ENCODE results near the gene UBL4B.

Gene UBL4B

GRCh38 chr1:110112143-110112542 is at the start of gene UBL4B:
UBL4B (plus strand) TSS chr1:110112443; CDS start chr1:110112535, 92 bp downstream.
- TF ChIP-seq EGR1 (IDR thresholded peaks at IDR 0.05) (no peak), MAX (IDR thresholded peaks at IDR 0.05) (no peak), NFIC (IDR thresholded peaks at IDR 0.05) (no peak), EP300 (IDR thresholded peaks at IDR 0.05; ENCODE audit: borderline replicate concordance) (no peak), ZBTB7A (IDR thresholded peaks at IDR 0.05; ENCODE audit: low read depth) (no peak), TAF1 (IDR thresholded peaks at IDR 0.05; ENCODE audit: low read depth) (no peak), TEAD4 (IDR thresholded peaks at IDR 0.05) (no peak)

GRCh38 chr1:110062612-110063011 is 49.6 kb upstream of the UBL4B start:
- TF ChIP-seq EGR1 (IDR thresholded peaks at IDR 0.05) (no peak), ZBTB7A (IDR thresholded peaks at IDR 0.05; ENCODE audit: low read depth) (no peak), MAX (IDR thresholded peaks at IDR 0.05) (no peak), RAD21 (IDR thresholded peaks at IDR 0.05; ENCODE audit: low read depth) (no peak), TAF1 (IDR thresholded peaks at IDR 0.05; ENCODE audit: low read depth) (no peak), USF1 (IDR thresholded peaks at IDR 0.05) (no peak), CREB1 (IDR thresholded peaks at IDR 0.05; ENCODE audit: low read depth) (no peak), CEBPB (IDR thresholded peaks at IDR 0.05) (no peak), REST (IDR thresholded peaks at IDR 0.05; ENCODE audit: low read depth) (no peak), NFIC (IDR thresholded peaks at IDR 0.05) (no peak), TEAD4 (IDR thresholded peaks at IDR 0.05) (no peak)

GRCh38 chr1:110063781-110064180 is 48.5 kb upstream of the UBL4B start:
- no peak for TF ChIP-seq EGR1 (IDR thresholded peaks at IDR 0.05)
- TF ChIP-seq EP300 (IDR thresholded peaks at IDR 0.05; ENCODE audit: borderline replicate concordance) = no peak
- TF ChIP-seq RAD21 (IDR thresholded peaks at IDR 0.05; ENCODE audit: low read depth) = no peak
- TF ChIP-seq TCF12 (IDR thresholded peaks at IDR 0.05; ENCODE audit: low read depth) = no peak
- TF ChIP-seq NFIC (IDR thresholded peaks at IDR 0.05) = no peak
- no peak for TF ChIP-seq ZBTB7A (IDR thresholded peaks at IDR 0.05; ENCODE audit: low read depth)
- TF ChIP-seq CREB1 (IDR thresholded peaks at IDR 0.05; ENCODE audit: low read depth) = no peak
- no peak for TF ChIP-seq MAX (IDR thresholded peaks at IDR 0.05)
- TF ChIP-seq YY1 (IDR thresholded peaks at IDR 0.05; ENCODE audit: low read depth) = no peak
- no peak for TF ChIP-seq CEBPB (IDR thresholded peaks at IDR 0.05)
- no peak for TF ChIP-seq REST (IDR thresholded peaks at IDR 0.05; ENCODE audit: low read depth)
- no peak for TF ChIP-seq TEAD4 (IDR thresholded peaks at IDR 0.05)
- no peak for TF ChIP-seq TAF1 (IDR thresholded peaks at IDR 0.05; ENCODE audit: low read depth)
- TF ChIP-seq FOXM1 (IDR thresholded peaks at IDR 0.05; ENCODE audit: borderline replicate concordance, low read depth) = no peak

- TF ChIP-seq TAF1 (IDR thresholded peaks at IDR 0.05; ENCODE audit: low read depth) = no peak
Measured at GRCh38 chr1:110064576-110065337, 47.5 kb upstream of the UBL4B start.

- TF ChIP-seq CREB1 (IDR thresholded peaks at IDR 0.05; ENCODE audit: low read depth) = no peak
- TF ChIP-seq RAD21 (IDR thresholded peaks at IDR 0.05; ENCODE audit: low read depth) = no peak
- no peak for TF ChIP-seq EGR1 (IDR thresholded peaks at IDR 0.05)
- TF ChIP-seq MAX (IDR thresholded peaks at IDR 0.05) = no peak
- no peak for TF ChIP-seq TCF12 (IDR thresholded peaks at IDR 0.05; ENCODE audit: low read depth)
- TF ChIP-seq USF1 (IDR thresholded peaks at IDR 0.05) = no peak
- no peak for TF ChIP-seq ZBTB7A (IDR thresholded peaks at IDR 0.05; ENCODE audit: low read depth)
- no peak for TF ChIP-seq CEBPB (IDR thresholded peaks at IDR 0.05)
- no peak for TF ChIP-seq TEAD4 (IDR thresholded peaks at IDR 0.05)
- TF ChIP-seq YY1 (IDR thresholded peaks at IDR 0.05; ENCODE audit: low read depth) = no peak
- no peak for TF ChIP-seq TAF1 (IDR thresholded peaks at IDR 0.05; ENCODE audit: low read depth)
- TF ChIP-seq EP300 (IDR thresholded peaks at IDR 0.05; ENCODE audit: borderline replicate concordance) = no peak
- TF ChIP-seq FOXM1 (IDR thresholded peaks at IDR 0.05; ENCODE audit: borderline replicate concordance, low read depth) = no peak
- no peak for TF ChIP-seq REST (IDR thresholded peaks at IDR 0.05; ENCODE audit: low read depth)
- TF ChIP-seq NFIC (IDR thresholded peaks at IDR 0.05) = no peak
Measured at GRCh38 chr1:110065841-110066240, 46.4 kb upstream of the UBL4B start.
